Measurements from ENCODE around the gene SEMA7A.

GRCh38 chr15:74463634-74464033 lies 29.9 kb upstream of the SEMA7A start:
- TF ChIP-seq CTCF (IDR thresholded peaks at IDR 0.05), result no peak
- TF ChIP-seq POLR2A (IDR thresholded peaks at IDR 0.05), result no peak
